Measurements from ENCODE around the gene SPPL2B.
"Not testable (repeated sequence)": the region's sequence is repeated elsewhere in the genome, so short reads cannot be mapped to it uniquely, and the experiment has no call there.

Gene SPPL2B

GRCh38 chr19:2338751-2339643 lies 10.5 kb downstream of the SPPL2B start:
- DNase-seq = no peak

DNA sequence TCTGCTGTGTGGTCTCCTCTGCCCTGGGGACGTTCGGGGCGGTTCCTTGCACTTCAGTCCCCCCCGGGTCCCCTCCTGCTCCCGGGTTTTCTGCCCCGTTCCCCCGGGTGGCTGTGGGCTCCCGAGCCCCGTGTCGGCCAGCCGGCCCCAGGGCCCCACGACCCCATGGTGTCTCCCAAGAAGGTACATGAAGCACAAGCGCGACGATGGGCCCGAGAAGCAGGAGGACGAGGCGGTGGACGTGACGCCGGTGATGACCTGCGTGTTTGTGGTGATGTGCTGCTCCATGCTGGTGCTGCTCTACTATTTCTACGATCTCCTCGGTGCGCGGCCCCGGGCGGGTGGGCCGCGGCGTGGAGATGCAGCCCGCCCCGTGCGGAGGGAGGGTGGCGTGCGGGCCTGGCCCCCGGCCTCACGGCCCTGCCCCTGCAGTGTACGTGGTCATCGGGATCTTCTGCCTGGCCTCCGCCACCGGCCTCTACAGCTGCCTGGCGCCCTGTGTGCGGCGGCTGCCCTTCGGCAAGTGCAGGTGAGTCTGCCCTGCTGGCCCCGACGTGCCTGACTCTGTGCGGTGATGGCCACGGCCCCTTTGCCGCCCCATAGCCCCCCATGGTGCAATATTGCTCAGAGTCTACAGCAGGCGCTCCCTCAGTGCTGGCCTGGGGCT lies 11.3 kb downstream of the SPPL2B start:
- no peak for DNase-seq

- no peak for DNase-seq
Observed at GRCh38 chr19:2340496-2341243, 12.2 kb downstream of the SPPL2B start.

DNA sequence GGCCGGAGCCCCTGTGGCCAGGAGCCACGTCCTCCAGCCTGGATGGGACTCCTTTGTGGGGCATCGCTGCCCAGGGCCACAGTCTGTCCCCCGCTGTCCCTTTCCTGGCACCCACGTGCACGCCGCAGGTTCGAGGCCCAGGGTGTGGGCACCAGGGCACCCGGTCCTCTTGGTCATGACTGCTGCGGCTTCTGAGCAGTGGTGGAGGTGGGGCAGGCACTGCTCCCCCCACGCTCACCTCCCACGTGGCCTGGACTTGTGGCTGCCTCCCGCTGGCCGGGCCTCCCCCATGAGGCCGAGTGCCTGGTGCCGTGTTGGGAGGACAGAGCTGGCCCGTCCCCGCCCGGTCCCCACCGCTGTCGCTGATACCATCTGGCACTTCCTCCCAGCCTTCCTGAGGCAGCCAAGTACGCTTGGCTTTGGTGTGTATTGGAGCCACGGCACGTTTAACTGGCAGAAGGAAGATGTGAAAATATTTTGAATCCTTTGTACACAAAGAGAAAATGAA lies 12.8 kb downstream of the SPPL2B start:
- no peak for DNase-seq

- DNase-seq = no peak
Observed at GRCh38 chr19:2341982-2342381, 13.5 kb downstream of the SPPL2B start.

- DNase-seq = no peak
Observed at GRCh38 chr19:2342656-2343288, 14.3 kb downstream of the SPPL2B start.

DNA sequence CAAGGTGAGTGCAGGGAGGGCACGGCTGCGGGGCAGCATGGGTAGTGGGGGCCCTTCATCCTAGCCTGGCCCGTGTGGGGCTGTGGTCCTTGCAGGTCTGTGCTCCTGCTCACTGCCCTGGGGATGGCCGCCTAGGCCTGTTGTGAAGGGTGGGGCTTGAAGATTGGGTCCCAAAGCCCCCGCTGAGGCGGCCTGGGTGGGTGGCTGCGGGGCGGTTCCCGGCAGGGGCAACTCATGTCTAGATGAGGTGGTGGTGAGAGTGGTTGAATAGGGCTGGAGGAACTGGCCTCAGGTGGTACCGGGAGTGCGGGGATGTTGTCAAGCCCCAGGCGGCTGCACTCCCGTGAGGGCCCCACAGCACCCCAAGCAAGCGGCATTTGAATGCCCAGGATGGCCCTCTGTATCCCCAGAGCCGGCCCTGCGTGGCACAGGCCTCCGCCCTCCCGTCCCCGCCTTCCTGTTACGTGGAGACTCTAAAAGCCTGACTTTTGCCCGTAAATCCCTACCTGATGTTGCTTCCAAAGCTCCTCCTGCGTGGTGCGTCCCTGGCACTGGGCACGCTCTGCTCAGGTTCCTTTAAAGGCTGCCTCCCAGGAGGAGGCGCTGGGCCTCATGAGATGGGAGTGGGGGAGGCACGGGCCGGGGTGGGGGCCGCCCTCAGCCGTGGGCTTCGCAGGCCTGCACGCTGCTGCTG lies 15.0 kb downstream of the SPPL2B start:
- DNase-seq = no peak

DNA sequence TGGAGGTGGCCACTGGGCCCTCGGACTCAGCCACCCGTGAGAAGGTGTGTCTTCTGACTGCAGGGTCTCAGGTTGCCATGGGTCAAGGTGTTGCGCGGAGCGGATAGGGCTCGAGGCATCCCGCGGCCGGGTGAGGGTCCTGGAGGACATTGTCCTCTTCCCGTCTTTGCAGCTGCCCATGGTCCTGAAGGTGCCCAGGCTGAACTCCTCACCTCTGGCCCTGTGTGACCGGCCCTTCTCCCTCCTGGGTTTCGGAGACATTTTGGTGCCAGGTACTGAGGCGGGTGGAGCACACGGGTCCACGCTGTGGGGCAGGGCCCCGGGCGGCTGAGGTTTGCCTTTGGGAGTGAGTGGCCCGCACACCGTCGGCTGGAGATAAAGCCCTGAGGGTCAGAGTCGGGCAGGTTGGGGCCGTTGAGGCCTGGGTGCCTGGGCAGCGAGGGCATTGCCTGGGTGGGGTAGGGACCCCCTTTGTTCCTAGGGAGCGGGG lies 15.9 kb downstream of the SPPL2B start:
- DNase-seq = no peak

DNA sequence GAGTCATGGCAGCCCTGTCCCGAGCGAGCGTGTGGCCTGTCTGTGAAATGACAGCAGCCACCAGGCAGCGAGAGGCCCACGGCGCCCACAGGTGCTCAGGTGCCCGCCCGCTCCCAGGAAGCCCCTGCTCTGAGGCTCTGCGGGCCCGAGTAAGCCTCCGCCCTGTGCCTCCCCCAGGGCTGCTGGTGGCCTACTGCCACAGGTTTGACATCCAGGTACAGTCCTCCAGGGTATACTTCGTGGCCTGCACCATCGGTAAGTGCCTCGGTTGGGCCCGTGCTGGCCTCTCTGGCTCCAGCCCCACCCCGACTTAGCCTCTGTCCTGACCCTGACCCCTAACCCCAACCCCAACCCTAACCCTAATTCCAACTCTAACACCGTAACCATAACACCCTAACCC lies 16.6 kb downstream of the SPPL2B start:
- no peak for DNase-seq

DNA sequence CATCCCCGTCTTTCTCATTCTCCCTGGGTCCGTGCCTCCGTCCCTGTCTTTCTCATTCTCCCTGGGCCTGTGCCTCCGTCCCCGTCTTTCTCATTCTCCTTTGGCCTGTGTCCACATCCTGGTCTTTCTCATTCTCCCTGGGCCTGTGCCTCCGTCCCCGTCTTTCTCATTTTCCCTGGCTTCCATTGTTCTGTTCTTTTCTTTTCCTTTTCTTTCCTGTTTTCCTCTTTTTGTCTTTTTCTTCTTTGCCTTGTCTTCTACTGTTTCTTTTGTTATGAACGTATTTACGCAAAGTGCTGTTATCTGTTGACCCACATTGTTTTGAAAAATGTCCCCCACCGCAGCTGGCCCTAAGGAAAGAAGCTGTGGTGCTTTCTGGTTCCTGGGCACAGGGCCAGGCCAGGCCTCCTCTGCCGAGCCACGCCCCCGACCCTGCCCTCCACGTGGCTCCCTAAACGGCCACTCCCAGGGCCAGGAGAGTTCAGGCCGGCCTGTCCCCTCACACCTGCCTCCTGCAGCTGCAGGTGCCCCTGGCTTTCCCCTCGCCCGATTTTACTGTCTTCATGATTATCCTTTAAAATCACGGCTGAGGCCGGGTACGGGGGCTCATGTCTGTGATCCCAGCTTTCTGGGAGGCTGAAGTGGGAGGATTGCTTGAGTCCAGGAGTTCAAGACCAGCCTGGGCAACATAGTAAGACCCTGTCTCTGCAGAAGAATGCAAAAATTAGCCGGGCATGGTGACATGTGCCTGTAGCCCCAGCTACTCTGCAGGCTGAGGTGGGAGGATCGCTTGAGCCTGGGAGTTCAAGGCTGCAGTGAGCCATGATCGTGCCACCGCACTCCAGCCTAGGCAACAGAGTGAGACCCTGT lies 17.5 kb downstream of the SPPL2B start:
- no peak for DNase-seq

DNA sequence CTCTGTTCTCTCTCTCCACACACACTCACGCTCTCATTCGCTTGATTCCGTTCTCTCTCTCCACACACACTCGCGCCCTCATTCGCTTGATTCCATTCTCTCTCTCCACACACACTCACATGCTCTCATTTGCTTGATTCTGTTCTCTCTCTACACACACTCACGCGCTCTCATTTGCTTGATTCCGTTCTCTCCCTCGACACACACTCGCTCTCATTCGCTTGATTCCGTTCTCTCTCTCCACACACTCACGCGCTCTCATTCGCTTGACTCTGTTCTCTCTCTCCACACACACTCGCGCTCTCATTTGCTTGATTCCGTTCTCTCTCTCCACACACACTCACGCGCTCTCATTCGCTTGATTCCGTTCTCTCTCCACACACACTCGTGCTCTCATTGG lies 21.3 kb downstream of the SPPL2B start:
- not testable (repeated sequence) for DNase-seq

- no peak for DNase-seq
Observed at GRCh38 chr19:2350656-2351055, 22.2 kb downstream of the SPPL2B start.

DNA sequence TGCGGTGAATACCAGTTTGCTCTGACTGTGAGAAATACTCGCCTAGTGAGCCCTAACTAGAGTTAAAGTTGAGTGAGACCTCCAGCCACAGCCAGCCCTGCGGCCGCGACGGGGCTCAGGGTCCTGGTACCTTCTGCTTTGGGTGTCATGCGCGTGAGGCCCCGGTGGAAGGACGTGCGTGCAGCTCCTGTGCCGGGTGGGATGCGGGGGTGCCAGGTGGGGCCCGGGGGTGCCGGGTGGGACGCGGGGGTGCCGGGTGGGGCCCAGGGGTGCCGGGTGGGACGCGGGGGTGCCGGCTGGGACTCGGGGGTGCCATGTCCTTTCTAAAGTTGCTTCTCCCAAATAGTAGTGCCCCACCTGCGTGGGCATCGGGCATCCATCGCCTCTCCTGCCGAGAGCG lies 23.1 kb downstream of the SPPL2B start:
- DNase-seq = no peak

DNA sequence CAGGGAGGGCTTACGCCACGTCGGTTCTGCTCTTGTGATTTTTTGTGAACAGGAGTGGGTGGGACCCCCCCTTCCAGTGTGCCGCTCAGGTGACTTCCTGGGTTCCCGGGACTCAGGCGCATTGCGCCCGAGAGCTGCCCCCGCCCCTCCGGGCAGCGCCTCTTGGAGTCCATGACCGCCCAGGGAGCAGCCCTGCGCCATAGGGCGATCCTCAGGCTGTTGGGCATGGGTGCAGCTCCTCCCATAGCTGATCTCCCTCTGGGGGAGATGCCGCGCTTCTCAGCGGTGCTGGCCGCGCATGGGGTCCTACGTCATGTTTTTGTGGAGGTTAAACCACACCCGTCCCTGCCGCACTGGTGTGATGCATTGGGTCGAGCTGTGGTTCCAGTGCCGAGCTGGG lies 23.6 kb downstream of the SPPL2B start:
- DNase-seq = no peak

DNA sequence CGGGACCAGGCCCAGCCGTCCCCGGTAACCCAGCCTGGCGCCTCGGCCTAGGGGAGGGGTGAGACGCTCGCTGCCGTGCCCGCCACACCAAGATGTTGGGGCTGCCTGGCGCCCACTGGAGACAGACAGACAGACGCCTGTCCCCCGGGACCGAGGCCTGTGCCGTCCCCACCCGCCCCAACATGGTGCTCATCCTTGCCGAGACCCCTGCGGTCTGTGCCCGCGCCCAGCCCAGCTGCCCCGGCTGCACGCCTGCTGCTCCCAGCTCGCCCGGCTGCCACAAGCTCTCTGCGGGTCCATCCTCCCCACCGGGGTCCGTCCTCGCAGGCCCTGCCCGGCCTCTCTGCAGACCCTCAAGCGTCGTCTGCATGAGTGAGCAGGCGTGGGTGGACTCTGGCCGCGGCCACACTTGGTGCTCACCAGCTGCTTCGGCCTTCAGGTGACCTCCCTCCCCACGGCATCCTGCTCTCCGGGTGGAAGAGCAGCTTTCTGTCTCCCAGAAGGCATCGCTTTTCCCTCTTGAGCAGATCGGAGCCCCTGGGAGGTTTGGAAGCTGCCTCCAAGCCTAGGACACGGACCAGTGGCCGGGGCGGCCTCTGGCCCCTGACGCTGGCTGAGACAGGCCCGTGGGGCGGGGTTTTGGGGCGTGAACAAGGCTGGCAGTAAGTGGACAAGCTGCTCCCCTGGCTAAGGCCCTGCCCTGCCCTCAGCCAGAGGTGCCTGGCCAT lies 24.8 kb downstream of the SPPL2B start:
- DNase-seq = no peak

DNA sequence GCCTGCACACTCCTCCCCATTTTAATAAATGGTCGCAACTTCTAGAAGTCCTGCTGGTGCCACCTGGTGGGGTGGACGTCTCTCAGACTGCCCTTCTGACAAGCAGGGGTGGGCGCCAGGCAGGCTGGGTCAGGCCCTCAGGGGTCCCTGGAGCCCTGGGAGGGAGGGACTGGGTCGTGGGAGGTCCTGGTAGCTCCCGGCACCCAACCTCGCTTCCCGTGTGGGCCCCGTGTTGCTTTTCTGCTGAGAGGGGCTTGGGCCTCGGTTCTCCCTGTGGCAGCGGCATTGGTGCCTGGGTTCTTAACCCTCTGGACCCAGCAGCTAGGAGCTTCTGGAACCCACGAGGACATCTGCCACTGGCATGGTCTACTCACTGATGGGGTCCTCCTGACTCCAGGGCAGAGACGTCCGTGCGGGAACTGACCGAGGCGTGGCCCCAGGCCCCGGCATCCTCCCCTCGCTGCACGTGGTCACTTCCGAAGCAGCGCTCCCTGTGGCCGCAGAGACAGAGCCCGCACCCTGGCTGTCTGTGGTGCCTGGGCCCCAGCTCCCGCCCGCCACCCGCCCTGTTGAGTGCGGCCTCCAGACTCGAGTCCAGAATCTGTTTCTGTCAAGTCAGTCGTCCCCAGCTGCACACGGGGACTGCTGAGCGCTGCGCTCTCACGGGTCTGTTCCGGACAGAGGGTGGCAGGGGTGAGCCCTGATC lies 25.6 kb downstream of the SPPL2B start:
- no peak for DNase-seq

GRCh38 chr19:2354670-2355069 lies 26.2 kb downstream of the SPPL2B start:
- DNase-seq = no peak

GRCh38 chr19:2355168-2356035 lies 26.9 kb downstream of the SPPL2B start:
- no peak for DNase-seq
